ENCODE measurements around the gene CR1. TPM values are rescaled to one million over a fixed set of nuclear protein-coding genes. Genes with fewer than 3 reads are reported as not detected.
A peak's percentile ranks its signal among the peaks of the same experiment; 100 is the strongest.

The CR1 gene
- total RNA-seq, 4 donors from 2014 or later = 0.88 to 23.9 (median 2.7) TPM

GRCh38 chr1:207497941-207498340, 2.0 kb downstream of the CR1 start:
- peaks cover 0 to 10% (median 0%) of the 10 kb centered on the region in 4 donors for H3K4me1 ChIP-seq
- peaks cover 0 to 3% of the 10 kb centered on the region in 2 donors for H3K27me3 ChIP-seq
- no peaks in the 10 kb centered on the region for H3K36me3 ChIP-seq
- H3K27ac ChIP-seq = peak overlapping the region in 1 of 4 donors; percentile 20
- H3K4me3 ChIP-seq = no peak overlapping the region
- no peak for TF ChIP-seq POLR2A (IDR thresholded peaks at IDR 0.05)
- TF ChIP-seq, protein P1, sequence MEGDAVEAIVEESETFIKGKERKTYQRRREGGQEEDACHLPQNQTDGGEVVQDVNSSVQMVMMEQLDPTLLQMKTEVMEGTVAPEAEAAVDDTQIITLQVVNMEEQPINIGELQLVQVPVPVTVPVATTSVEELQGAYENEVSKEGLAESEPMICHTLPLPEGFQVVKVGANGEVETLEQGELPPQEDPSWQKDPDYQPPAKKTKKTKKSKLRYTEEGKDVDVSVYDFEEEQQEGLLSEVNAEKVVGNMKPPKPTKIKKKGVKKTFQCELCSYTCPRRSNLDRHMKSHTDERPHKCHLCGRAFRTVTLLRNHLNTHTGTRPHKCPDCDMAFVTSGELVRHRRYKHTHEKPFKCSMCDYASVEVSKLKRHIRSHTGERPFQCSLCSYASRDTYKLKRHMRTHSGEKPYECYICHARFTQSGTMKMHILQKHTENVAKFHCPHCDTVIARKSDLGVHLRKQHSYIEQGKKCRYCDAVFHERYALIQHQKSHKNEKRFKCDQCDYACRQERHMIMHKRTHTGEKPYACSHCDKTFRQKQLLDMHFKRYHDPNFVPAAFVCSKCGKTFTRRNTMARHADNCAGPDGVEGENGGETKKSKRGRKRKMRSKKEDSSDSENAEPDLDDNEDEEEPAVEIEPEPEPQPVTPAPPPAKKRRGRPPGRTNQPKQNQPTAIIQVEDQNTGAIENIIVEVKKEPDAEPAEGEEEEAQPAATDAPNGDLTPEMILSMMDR (IDR thresholded peaks at IDR 0.05) = no peak
- no peaks in the 10 kb centered on the region for H3K9me3 ChIP-seq
- no peak for DNase-seq

- DNase-seq = peak; percentile 56 to 93 (median 83)
- Histone ChIP-seq H3K4me3 (no peak overlapping the region), H3K36me3 (no peaks in the 10 kb centered on the region), H3K27me3 (peaks cover 0 to 3% of the 10 kb centered on the region in 2 donors), H3K27ac (no peak overlapping the region), H3K9me3 (no peaks in the 10 kb centered on the region), H3K4me1 (peaks cover 0 to 10% (median 0%) of the 10 kb centered on the region in 4 donors)
- no peak for TF ChIP-seq POLR2A (IDR thresholded peaks at IDR 0.05)
- TF ChIP-seq, protein P1 (IDR thresholded peaks at IDR 0.05) = peak; percentile 36 to 82 (median 74)
These were observed 3.6 kb downstream of the CR1 start for GRCh38 chr1:207499573-207499972.

DNA sequence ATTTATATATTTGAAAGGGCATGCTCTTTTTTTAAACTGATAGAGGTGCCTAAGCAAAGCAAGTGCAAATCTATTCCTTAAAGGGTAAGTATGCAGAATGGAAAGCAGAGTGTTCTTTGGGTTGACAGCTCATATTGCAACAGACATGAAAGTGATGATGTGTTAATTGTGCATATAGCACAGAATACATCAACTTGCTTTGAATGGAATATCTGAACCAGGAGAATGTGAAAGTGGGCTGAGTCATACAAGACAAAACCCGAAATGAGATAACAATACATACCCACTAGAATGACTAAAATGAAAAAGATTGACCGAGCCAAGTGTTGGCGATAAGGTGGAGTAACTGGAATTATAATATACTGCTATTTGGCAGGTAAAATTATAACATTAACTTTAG, 4.3 kb downstream of the CR1 start:
- Histone ChIP-seq H3K4me1 (peaks cover 0 to 10% (median 0%) of the 10 kb centered on the region in 4 donors), H3K9me3 (no peaks in the 10 kb centered on the region), H3K27me3 (peaks cover 0 to 3% of the 10 kb centered on the region in 2 donors), H3K36me3 (no peaks in the 10 kb centered on the region), H3K4me3 (no peak overlapping the region), H3K27ac (no peak overlapping the region)
- TF ChIP-seq, protein P1 (IDR thresholded peaks at IDR 0.05) = no peak
- no peak for TF ChIP-seq POLR2A (IDR thresholded peaks at IDR 0.05)
- no peak for DNase-seq

DNA sequence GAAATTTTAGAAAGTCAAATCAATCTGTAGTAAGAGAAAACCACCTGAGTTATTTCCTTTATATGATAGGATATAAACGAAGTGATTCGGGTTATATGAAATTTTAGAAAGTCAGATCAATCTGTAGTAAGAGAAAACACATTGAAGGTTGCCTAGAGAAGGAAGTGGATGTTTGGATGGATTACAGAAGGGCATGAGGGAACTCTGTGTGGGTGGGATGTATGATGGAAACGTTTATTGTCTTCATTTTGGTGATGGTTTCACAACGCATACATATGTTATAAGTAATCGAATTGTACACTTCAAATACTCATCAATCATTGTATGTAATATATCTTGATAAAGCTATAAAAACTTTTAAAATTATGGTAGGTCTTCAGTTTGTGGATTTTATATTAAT, 5.1 kb downstream of the CR1 start:
- H3K27me3 ChIP-seq = peaks cover 0 to 3% of the 10 kb centered on the region in 2 donors
- no peak for DNase-seq
- H3K4me1 ChIP-seq = peaks cover 0 to 5% (median 0%) of the 10 kb centered on the region in 4 donors
- no peaks in the 10 kb centered on the region for H3K36me3 ChIP-seq
- H3K27ac ChIP-seq = no peak overlapping the region
- TF ChIP-seq, protein P1 (IDR thresholded peaks at IDR 0.05) = no peak
- no peak for TF ChIP-seq POLR2A (IDR thresholded peaks at IDR 0.05)
- H3K4me3 ChIP-seq = no peak overlapping the region
- H3K9me3 ChIP-seq = no peaks in the 10 kb centered on the region

- Histone ChIP-seq H3K36me3 (no peaks in the 10 kb centered on the region), H3K27ac (no peak overlapping the region), H3K4me1 (no peaks in the 10 kb centered on the region), H3K4me3 (no peak overlapping the region), H3K27me3 (no peaks in the 10 kb centered on the region), H3K9me3 (no peaks in the 10 kb centered on the region)
- no peak for DNase-seq
- TF ChIP-seq, protein P1 (IDR thresholded peaks at IDR 0.05) = no peak
- TF ChIP-seq POLR2A (IDR thresholded peaks at IDR 0.05) = no peak
These were observed 6.8 kb downstream of the CR1 start for GRCh38 chr1:207502726-207503125.

DNA sequence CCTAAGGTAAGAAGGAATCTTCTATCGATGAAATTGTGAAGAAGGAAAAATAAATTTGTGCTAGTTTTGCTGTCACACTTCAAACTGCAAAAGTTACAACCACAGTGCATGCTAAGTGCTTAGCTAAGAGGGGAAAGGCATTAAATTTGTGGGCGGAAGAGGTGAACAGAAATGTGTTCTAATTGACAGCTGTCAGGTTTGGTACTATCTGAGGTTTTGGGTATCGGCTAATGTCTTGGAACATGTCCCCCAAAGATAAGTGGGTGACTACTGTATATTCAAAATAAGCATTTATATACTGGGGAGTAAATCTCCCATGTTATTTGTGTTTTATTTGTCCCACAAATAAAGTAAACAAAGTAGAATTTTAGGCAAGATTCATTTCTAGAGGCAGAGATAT, 8.0 kb downstream of the CR1 start:
- no peak overlapping the region for H3K4me3 ChIP-seq
- no peak for DNase-seq
- H3K9me3 ChIP-seq = no peaks in the 10 kb centered on the region
- no peaks in the 10 kb centered on the region for H3K4me1 ChIP-seq
- H3K27me3 ChIP-seq = no peaks in the 10 kb centered on the region
- TF ChIP-seq POLR2A (IDR thresholded peaks at IDR 0.05) = no peak
- TF ChIP-seq, protein P1 (IDR thresholded peaks at IDR 0.05) = no peak
- no peak overlapping the region for H3K27ac ChIP-seq
- no peaks in the 10 kb centered on the region for H3K36me3 ChIP-seq

All from Peyer's patch (tissue), 4 donors.